Gastrocnemius medialis (tissue), 4 donors: ENCODE results near the gene CYB561D1.

Experiments used
- POLR2A ChIP-seq, 2 donors: fragments of 450-650 bp; IDR thresholded peaks; one replicate each; pipeline ENCODE4 v1.6.1; 2017; ENCODE audit warnings: antibody characterized with exemption in 2 of 2, mild to moderate bottlenecking in 2 of 2, moderate library complexity in 2 of 2
- TF ChIP-seq, protein P1 (sequence below), 5 experiments: fragments of 450-650 bp in 3 of 5; fragments of 200-600 bp in 2 of 5; sonication (generic) in 2 of 5; IDR thresholded peaks in 4 of 5; conservative IDR thresholded peaks in 1 of 5; 1 replicate in 4 of 5; 2 replicates in 1 of 5; pipeline ENCODE4 v1.5.1; 2016 to 2019; ENCODE audit warnings: antibody characterized with exemption in 5 of 5, mild to moderate bottlenecking in 3 of 5, moderate library complexity in 3 of 5

DNA sequence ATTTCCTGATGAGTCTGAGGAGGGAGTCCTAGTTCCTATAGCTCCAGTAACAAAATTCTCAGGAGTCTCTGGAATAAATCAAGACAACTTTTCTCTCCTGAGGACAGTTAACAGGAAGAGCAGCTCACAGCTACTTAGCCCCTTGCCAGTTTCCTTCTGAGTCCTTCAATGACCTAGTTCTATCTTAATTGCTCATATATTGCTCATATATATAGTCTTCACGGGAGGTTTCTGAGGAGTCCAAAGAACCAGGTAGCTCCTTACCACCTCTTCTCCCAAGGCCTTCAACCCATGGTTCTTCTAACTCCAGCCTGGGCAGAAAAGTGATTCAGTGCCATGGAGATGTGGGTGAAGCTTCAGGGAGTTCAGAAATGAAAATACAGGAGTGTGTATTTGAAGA is 11.1 kb downstream of the CYB561D1 start:
- TF ChIP-seq, protein P1, sequence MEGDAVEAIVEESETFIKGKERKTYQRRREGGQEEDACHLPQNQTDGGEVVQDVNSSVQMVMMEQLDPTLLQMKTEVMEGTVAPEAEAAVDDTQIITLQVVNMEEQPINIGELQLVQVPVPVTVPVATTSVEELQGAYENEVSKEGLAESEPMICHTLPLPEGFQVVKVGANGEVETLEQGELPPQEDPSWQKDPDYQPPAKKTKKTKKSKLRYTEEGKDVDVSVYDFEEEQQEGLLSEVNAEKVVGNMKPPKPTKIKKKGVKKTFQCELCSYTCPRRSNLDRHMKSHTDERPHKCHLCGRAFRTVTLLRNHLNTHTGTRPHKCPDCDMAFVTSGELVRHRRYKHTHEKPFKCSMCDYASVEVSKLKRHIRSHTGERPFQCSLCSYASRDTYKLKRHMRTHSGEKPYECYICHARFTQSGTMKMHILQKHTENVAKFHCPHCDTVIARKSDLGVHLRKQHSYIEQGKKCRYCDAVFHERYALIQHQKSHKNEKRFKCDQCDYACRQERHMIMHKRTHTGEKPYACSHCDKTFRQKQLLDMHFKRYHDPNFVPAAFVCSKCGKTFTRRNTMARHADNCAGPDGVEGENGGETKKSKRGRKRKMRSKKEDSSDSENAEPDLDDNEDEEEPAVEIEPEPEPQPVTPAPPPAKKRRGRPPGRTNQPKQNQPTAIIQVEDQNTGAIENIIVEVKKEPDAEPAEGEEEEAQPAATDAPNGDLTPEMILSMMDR (IDR thresholded peaks at IDR 0.05 in 4 of 5, conservative IDR thresholded peaks at IDR 0.05 in 1 of 5) = no peak
- TF ChIP-seq POLR2A (IDR thresholded peaks at IDR 0.05) = no peak
